HepG2 (cell line): ENCODE measurements around the gene BDH2. TPM values are rescaled to one million over a fixed set of nuclear protein-coding genes. Genes with fewer than 3 reads are reported as not detected.

Source experiments
- AHR ChIP-seq: IDR thresholded peaks from 2 replicates; pipeline ENCODE4 v1.6.1; 2018; ENCODE audit warnings: missing genetic modification reagents, missing compliant biosample characterization
- CBFB ChIP-seq: sonication (generic); formaldehyde crosslinking; IDR thresholded peaks from 2 replicates; pipeline ENCODE4 v1.4.0; 2020; ENCODE audit warnings: missing genetic modification reagents
- CSRNP2 ChIP-seq: sonication (generic); formaldehyde crosslinking; conservative IDR thresholded peaks from 2 replicates; pipeline ENCODE4 v1.8.0; 2022; ENCODE audit warnings: low read depth, missing genetic modification reagents
- ELF3 ChIP-seq: IDR thresholded peaks from 2 replicates; pipeline ENCODE4 v1.6.1; 2016; ENCODE audit warnings: missing genetic modification reagents, missing compliant biosample characterization
- GABPB1 ChIP-seq: IDR thresholded peaks from 2 replicates; pipeline ENCODE4 v1.6.1; 2016; ENCODE audit warnings: mild to moderate bottlenecking, missing genetic modification reagents, moderate library complexity, missing compliant biosample characterization
- GATA4 ChIP-seq: sonication (generic); IDR thresholded peaks from 2 replicates; pipeline ENCODE4 v1.6.1; 2016; ENCODE audit warnings: antibody characterized with exemption, low read depth, borderline replicate concordance
- HES4 ChIP-seq: sonication (generic); formaldehyde crosslinking; IDR thresholded peaks from 2 replicates; pipeline ENCODE4 v1.9.0; 2021; ENCODE audit warnings: mild to moderate bottlenecking, missing genetic modification reagents, borderline replicate concordance
- HNRNPL ChIP-seq: fragments of 200-400 bp; formaldehyde crosslinking; IDR thresholded peaks from 2 replicates; pipeline ENCODE4 v1.6.1; 2017; ENCODE audit warnings: mild to moderate bottlenecking, low read depth, low read length
- KDM2A ChIP-seq: sonication (generic); formaldehyde crosslinking; IDR thresholded peaks from 2 replicates; pipeline ENCODE4 v1.4.0; 2020; ENCODE audit warnings: low read depth, missing genetic modification reagents, borderline replicate concordance
- KLF12 ChIP-seq: sonication (generic); formaldehyde crosslinking; IDR thresholded peaks from 2 replicates; pipeline ENCODE4 v1.4.0; 2020; ENCODE audit warnings: missing genetic modification reagents, borderline replicate concordance
- MATR3 ChIP-seq: sonication (generic); formaldehyde crosslinking; IDR thresholded peaks from 2 replicates; pipeline ENCODE4 v1.4.0; 2020; ENCODE audit warnings: missing genetic modification reagents
- PTBP1 ChIP-seq: fragments of 200-400 bp; formaldehyde crosslinking; IDR thresholded peaks from 2 replicates; pipeline ENCODE4 v1.6.1; 2018; ENCODE audit warnings: low read length, low read depth; ENCODE audit not compliant: poor library complexity, severe bottlenecking
- RBM39 ChIP-seq: fragments of 200-400 bp; formaldehyde crosslinking; IDR thresholded peaks from one replicate; pipeline ENCODE4 v1.6.1; 2018; ENCODE audit warnings: antibody characterized with exemption, mild to moderate bottlenecking, low read depth, low read length; ENCODE audit not compliant: poor library complexity, severe bottlenecking
- THAP11 ChIP-seq: IDR thresholded peaks from 2 replicates; pipeline ENCODE4 v1.6.1; 2016; ENCODE audit warnings: missing biosample characterization, missing genetic modification reagents
- ZNF552 ChIP-seq: sonication (generic); formaldehyde crosslinking; IDR thresholded peaks from 2 replicates; pipeline ENCODE4 v1.9.0; 2022; ENCODE audit warnings: missing genetic modification reagents, mild to moderate bottlenecking, borderline replicate concordance
- ZNF614 ChIP-seq: IDR thresholded peaks from 2 replicates; pipeline ENCODE4 v1.6.1; 2018; ENCODE audit warnings: missing biosample characterization, missing genetic modification reagents, inconsistent platforms, borderline replicate concordance
- ZNF713 ChIP-seq: sonication (generic); formaldehyde crosslinking; IDR thresholded peaks from 2 replicates; pipeline ENCODE4 v1.4.0; 2020; ENCODE audit warnings: mild to moderate bottlenecking, missing genetic modification reagents
- ZNF800 ChIP-seq: sonication (generic); formaldehyde crosslinking; IDR thresholded peaks from 2 replicates; pipeline ENCODE4 v1.4.0; 2020; ENCODE audit warnings: missing genetic modification reagents
- polyA plus RNA-seq, 8 experiments: library from polyadenylated mRNA; depleted of rRNA in 3 of 8; stranded (reverse) in 7 of 8; unstranded in 1 of 8; fragments of >200 nt; fragmentation: Illumina TruSeq in 4 of 8; extraction: Trizol in 4 of 8; gene quantifications; 2 replicates each; pipeline versions ENCODE4 v1.2.1 to v1.2.3, GENCODE V29; 2011 to 2016; ENCODE audit warnings: low read depth in 4 of 8, missing spikeins in 1 of 8, mixed read lengths in 1 of 8; ENCODE audit not compliant: insufficient read depth in 1 of 8
- total RNA-seq, 5 experiments: library from RNA; depleted of rRNA; stranded (reverse); fragments of >200 nt; fragmentation: Illumina TruSeq; extraction: Trizol; gene quantifications; 2 replicates each; pipeline ENCODE4 v1.2.3, GENCODE V29; 2016; ENCODE audit warnings: low read depth in 1 of 5
- TF ChIP-seq, protein P1 (sequence below): sonication (generic); formaldehyde crosslinking; IDR thresholded peaks from 2 replicates; pipeline ENCODE4 v1.5.1; 2020; ENCODE audit warnings: missing genetic modification reagents, mild to moderate bottlenecking, borderline replicate concordance
- TF ChIP-seq, protein P2 (sequence below): sonication (generic); formaldehyde crosslinking; IDR thresholded peaks from 2 replicates; pipeline ENCODE4 v1.4.0; 2020; ENCODE audit warnings: missing genetic modification reagents
- TF ChIP-seq, protein P3 (sequence below): sonication (generic); formaldehyde crosslinking; IDR thresholded peaks from 2 replicates; pipeline ENCODE4 v1.9.0; 2021; ENCODE audit warnings: missing genetic modification reagents, mild to moderate bottlenecking, borderline replicate concordance
- TF ChIP-seq, protein P4 (sequence below): sonication (generic); formaldehyde crosslinking; IDR thresholded peaks from 2 replicates; pipeline ENCODE4 v1.5.1; 2020; ENCODE audit warnings: mild to moderate bottlenecking, missing genetic modification reagents, borderline replicate concordance

Gene BDH2
- total and polyA plus RNA-seq, 2 of the 13 experiments (the other 11 are each of a cell fraction or from before 2014, with no cell fraction given) = 34.8 to 46.2 TPM

DNA sequence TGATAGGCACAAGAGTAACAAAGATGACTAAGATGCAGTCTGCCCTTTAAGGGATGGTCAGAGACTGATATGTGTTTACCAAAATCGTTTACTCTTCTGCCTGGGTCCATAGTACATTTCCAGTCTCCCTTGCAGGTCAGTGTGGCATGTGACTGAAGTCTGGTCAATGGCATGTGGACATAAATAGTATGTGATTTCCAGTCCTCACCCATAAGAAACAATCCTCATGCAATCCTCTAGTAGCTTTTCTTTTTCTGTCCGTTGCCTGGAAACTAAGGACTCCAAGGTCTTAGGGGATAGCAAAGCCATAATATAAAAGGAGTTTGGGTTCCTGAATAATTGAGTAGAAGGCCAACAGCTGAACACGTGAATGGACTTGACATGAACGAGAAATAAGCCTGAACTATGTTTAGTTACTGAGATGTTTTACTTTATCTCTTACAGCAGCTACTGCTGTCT is 24.2 kb downstream of the BDH2 start (continued):
- TF ChIP-seq CSRNP2 (CRISPR knock-in tag) = no peak
- no peak for TF ChIP-seq PTBP1
- no peak; the same call in 1 of the 2 replicates for TF ChIP-seq GABPB1 (CRISPR knock-in tag)
- no peak for TF ChIP-seq KLF12 (CRISPR knock-in tag)
- peak; percentile 19; the same call in 1 of the 2 replicates for TF ChIP-seq ZNF800
- TF ChIP-seq, protein P1, sequence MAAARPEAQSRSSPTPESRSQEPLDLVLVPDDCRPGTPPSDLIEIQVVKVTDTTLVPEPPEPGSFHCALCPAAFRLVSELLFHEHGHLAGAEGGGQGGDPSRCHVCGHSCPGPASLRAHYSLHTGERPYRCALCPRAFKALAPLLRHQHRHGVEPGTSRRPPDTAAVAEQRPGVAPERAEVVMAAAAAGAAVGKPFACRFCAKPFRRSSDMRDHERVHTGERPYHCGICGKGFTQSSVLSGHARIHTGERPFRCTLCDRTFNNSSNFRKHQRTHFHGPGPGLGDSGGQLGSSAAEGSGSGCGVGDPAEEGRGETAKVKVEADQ (CRISPR knock-in tag) = 0 out of 2 replicates have a peak, but pooled peaks have one; percentile 42
- no peak for TF ChIP-seq AHR (CRISPR knock-in tag)
- TF ChIP-seq, protein P2, sequence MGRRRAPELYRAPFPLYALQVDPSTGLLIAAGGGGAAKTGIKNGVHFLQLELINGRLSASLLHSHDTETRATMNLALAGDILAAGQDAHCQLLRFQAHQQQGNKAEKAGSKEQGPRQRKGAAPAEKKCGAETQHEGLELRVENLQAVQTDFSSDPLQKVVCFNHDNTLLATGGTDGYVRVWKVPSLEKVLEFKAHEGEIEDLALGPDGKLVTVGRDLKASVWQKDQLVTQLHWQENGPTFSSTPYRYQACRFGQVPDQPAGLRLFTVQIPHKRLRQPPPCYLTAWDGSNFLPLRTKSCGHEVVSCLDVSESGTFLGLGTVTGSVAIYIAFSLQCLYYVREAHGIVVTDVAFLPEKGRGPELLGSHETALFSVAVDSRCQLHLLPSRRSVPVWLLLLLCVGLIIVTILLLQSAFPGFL (CRISPR knock-in tag) = no peak
- TF ChIP-seq HNRNPL = no peak
- TF ChIP-seq, protein P3, sequence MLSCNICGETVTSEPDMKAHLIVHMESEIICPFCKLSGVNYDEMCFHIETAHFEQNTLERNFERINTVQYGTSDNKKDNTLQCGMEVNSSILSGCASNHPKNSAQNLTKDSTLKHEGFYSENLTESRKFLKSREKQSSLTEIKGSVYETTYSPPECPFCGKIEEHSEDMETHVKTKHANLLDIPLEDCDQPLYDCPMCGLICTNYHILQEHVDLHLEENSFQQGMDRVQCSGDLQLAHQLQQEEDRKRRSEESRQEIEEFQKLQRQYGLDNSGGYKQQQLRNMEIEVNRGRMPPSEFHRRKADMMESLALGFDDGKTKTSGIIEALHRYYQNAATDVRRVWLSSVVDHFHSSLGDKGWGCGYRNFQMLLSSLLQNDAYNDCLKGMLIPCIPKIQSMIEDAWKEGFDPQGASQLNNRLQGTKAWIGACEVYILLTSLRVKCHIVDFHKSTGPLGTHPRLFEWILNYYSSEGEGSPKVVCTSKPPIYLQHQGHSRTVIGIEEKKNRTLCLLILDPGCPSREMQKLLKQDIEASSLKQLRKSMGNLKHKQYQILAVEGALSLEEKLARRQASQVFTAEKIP (CRISPR knock-in tag) = no peak
- TF ChIP-seq RBM39 = no peak
- no peak for TF ChIP-seq CBFB (CRISPR knock-in tag)
- no peak; the same call in 1 of the 2 replicates for TF ChIP-seq ZNF614 (CRISPR knock-in tag)
- no peak for TF ChIP-seq ZNF713 (CRISPR knock-in tag)
- peak; percentile 64; the same call in 1 of the 2 replicates for TF ChIP-seq ELF3
- TF ChIP-seq GATA4 = no peak
- TF ChIP-seq THAP11 (CRISPR knock-in tag) = peak; percentile 70
- TF ChIP-seq, protein P4, sequence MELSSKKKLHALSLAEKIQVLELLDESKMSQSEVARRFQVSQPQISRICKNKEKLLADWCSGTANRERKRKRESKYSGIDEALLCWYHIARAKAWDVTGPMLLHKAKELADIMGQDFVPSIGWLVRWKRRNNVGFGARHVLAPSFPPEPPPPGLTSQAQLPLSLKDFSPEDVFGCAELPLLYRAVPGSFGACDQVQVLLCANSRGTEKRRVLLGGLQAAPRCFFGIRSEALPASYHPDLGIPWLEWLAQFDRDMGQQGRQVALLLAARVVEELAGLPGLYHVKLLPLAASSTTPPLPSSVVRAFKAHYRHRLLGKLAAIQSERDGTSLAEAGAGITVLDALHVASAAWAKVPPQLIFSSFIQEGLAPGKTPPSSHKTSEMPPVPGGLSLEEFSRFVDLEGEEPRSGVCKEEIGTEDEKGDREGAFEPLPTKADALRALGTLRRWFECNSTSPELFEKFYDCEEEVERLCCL (CRISPR knock-in tag) = no peak
- TF ChIP-seq MATR3 (CRISPR knock-in tag) = no peak
- no peak for TF ChIP-seq HES4 (CRISPR knock-in tag)
- no peak for TF ChIP-seq KDM2A (CRISPR knock-in tag)
- TF ChIP-seq ZNF552 = no peak
